ENCODE measurements around the gene PITX2.

The PITX2 gene

GRCh38 chr4:110615353-110616237 lies 7.3 kb downstream of the PITX2 start (continued):
- TF ChIP-seq POU6F1 (CRISPR knock-in tag; IDR thresholded peaks at IDR 0.05; ENCODE audit: borderline replicate concordance, low read depth) (no peak), TCF4 (CRISPR knock-in tag; IDR thresholded peaks at IDR 0.05; ENCODE audit: borderline replicate concordance) (no peak), CSDC2 (CRISPR knock-in tag; IDR thresholded peaks at IDR 0.05) (no peak), ZNF8 (CRISPR knock-in tag; IDR thresholded peaks at IDR 0.05) (no peak)

GRCh38 chr4:110614976-110615352 lies 7.9 kb downstream of the PITX2 start:
- TF ChIP-seq ZNF8 (CRISPR knock-in tag; IDR thresholded peaks at IDR 0.05) (no peak), SNAI2 (CRISPR knock-in tag; IDR thresholded peaks at IDR 0.05) (no peak), CREB5 (CRISPR knock-in tag; IDR thresholded peaks at IDR 0.05; ENCODE audit: low read depth) (no peak), GLIS3 (CRISPR knock-in tag; IDR thresholded peaks at IDR 0.05) (no peak), CSDC2 (CRISPR knock-in tag; IDR thresholded peaks at IDR 0.05) (no peak), ZNF70 (CRISPR knock-in tag; IDR thresholded peaks at IDR 0.05) (no peak), ESRRG (CRISPR knock-in tag; IDR thresholded peaks at IDR 0.05) (no peak), TCF4 (CRISPR knock-in tag; IDR thresholded peaks at IDR 0.05; ENCODE audit: borderline replicate concordance) (no peak), TOX (CRISPR knock-in tag; IDR thresholded peaks at IDR 0.05; ENCODE audit: borderline replicate concordance) (no peak), OSR1 (CRISPR knock-in tag; IDR thresholded peaks at IDR 0.05) (no peak), ZNF565 (CRISPR knock-in tag; conservative IDR thresholded peaks at IDR 0.05; ENCODE audit: low read depth) (no peak), ARNTL (CRISPR knock-in tag; IDR thresholded peaks at IDR 0.05; ENCODE audit: borderline replicate concordance, low read depth) (no peak), RARB (CRISPR knock-in tag; IDR thresholded peaks at IDR 0.05) (no peak), POU6F1 (CRISPR knock-in tag; IDR thresholded peaks at IDR 0.05; ENCODE audit: borderline replicate concordance, low read depth) (no peak)
- TF ChIP-seq, protein P1, sequence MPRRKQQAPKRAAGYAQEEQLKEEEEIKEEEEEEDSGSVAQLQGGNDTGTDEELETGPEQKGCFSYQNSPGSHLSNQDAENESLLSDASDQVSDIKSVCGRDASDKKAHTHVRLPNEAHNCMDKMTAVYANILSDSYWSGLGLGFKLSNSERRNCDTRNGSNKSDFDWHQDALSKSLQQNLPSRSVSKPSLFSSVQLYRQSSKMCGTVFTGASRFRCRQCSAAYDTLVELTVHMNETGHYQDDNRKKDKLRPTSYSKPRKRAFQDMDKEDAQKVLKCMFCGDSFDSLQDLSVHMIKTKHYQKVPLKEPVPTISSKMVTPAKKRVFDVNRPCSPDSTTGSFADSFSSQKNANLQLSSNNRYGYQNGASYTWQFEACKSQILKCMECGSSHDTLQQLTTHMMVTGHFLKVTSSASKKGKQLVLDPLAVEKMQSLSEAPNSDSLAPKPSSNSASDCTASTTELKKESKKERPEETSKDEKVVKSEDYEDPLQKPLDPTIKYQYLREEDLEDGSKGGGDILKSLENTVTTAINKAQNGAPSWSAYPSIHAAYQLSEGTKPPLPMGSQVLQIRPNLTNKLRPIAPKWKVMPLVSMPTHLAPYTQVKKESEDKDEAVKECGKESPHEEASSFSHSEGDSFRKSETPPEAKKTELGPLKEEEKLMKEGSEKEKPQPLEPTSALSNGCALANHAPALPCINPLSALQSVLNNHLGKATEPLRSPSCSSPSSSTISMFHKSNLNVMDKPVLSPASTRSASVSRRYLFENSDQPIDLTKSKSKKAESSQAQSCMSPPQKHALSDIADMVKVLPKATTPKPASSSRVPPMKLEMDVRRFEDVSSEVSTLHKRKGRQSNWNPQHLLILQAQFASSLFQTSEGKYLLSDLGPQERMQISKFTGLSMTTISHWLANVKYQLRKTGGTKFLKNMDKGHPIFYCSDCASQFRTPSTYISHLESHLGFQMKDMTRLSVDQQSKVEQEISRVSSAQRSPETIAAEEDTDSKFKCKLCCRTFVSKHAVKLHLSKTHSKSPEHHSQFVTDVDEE (CRISPR knock-in tag; IDR thresholded peaks at IDR 0.05), result no peak
- TF ChIP-seq, protein P2, sequence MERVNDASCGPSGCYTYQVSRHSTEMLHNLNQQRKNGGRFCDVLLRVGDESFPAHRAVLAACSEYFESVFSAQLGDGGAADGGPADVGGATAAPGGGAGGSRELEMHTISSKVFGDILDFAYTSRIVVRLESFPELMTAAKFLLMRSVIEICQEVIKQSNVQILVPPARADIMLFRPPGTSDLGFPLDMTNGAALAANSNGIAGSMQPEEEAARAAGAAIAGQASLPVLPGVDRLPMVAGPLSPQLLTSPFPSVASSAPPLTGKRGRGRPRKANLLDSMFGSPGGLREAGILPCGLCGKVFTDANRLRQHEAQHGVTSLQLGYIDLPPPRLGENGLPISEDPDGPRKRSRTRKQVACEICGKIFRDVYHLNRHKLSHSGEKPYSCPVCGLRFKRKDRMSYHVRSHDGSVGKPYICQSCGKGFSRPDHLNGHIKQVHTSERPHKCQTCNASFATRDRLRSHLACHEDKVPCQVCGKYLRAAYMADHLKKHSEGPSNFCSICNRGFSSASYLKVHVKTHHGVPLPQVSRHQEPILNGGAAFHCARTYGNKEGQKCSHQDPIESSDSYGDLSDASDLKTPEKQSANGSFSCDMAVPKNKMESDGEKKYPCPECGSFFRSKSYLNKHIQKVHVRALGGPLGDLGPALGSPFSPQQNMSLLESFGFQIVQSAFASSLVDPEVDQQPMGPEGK (CRISPR knock-in tag; IDR thresholded peaks at IDR 0.05; ENCODE audit: borderline replicate concordance), result no peak
- TF ChIP-seq, protein P3, sequence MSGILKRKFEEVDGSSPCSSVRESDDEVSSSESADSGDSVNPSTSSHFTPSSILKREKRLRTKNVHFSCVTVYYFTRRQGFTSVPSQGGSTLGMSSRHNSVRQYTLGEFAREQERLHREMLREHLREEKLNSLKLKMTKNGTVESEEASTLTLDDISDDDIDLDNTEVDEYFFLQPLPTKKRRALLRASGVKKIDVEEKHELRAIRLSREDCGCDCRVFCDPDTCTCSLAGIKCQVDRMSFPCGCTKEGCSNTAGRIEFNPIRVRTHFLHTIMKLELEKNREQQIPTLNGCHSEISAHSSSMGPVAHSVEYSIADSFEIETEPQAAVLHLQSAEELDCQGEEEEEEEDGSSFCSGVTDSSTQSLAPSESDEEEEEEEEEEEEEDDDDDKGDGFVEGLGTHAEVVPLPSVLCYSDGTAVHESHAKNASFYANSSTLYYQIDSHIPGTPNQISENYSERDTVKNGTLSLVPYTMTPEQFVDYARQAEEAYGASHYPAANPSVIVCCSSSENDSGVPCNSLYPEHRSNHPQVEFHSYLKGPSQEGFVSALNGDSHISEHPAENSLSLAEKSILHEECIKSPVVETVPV (CRISPR knock-in tag; IDR thresholded peaks at IDR 0.05), result no peak
- no peak for ATAC-seq

All from SK-N-SH treated with all-trans-retinoic acid at 6 μM for 48 hours (cell line).